AG10803 (cell line): Measurements from ENCODE around the gene CDR2L.
"Not testable (repeated sequence)": the region's sequence is repeated elsewhere in the genome, so short reads cannot be mapped to it uniquely, and the experiment has no call there.

Source experiments
- DNase-seq: peaks from one replicate; pipeline ENCODE4 v3.0.0; 2010; ENCODE audit warnings: low read depth
- H3K4me3 ChIP-seq: 2 replicates; pipeline ENCODE4 v1.5.1; 2011; ENCODE audit warnings: mild to moderate bottlenecking, low read length, control low read depth
- CTCF ChIP-seq: conservative IDR thresholded peaks from 2 replicates; pipeline ENCODE4 v1.5.1; 2011; ENCODE audit warnings: mild to moderate bottlenecking, low read length, control low read depth, inconsistent platforms

Gene CDR2L

GRCh38 chr17:74964988-74965622 lies 22.3 kb upstream of the CDR2L start:
- DNase-seq = no peak
- H3K4me3 ChIP-seq = no peak overlapping the region
- no peak for TF ChIP-seq CTCF

GRCh38 chr17:74968361-74968780 lies 19.1 kb upstream of the CDR2L start:
- TF ChIP-seq CTCF = no peak

GRCh38 chr17:74969501-74969900 lies 17.9 kb upstream of the CDR2L start:
- not testable (repeated sequence) for DNase-seq, H3K4me3 ChIP-seq

More at GRCh38 chr17:74968361-74968780, 19.1 kb upstream of the CDR2L start:
- no peak for DNase-seq
- H3K4me3 ChIP-seq = no peak overlapping the region

DNA sequence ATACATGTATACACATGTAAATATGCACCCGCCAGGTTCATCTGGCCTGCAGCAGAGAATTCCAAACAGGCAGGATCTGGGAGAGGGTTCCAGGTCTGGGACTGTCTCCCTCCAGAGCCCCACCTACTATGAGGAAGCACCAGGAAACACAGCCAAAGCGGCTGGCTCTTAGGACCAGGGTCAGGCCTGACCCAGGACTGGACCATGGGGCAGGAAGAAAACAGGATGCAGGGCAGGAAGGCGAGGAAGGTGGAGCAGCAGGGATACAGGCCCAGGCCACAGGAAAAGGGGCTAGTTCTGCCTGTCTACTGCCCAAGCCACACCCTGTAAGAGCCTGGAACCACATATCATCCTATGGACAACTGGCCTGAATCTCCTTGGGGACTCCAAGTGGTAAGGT lies 17.0 kb upstream of the CDR2L start:
- TF ChIP-seq CTCF = no peak
- DNase-seq = no peak
- H3K4me3 ChIP-seq = no peak overlapping the region

DNA sequence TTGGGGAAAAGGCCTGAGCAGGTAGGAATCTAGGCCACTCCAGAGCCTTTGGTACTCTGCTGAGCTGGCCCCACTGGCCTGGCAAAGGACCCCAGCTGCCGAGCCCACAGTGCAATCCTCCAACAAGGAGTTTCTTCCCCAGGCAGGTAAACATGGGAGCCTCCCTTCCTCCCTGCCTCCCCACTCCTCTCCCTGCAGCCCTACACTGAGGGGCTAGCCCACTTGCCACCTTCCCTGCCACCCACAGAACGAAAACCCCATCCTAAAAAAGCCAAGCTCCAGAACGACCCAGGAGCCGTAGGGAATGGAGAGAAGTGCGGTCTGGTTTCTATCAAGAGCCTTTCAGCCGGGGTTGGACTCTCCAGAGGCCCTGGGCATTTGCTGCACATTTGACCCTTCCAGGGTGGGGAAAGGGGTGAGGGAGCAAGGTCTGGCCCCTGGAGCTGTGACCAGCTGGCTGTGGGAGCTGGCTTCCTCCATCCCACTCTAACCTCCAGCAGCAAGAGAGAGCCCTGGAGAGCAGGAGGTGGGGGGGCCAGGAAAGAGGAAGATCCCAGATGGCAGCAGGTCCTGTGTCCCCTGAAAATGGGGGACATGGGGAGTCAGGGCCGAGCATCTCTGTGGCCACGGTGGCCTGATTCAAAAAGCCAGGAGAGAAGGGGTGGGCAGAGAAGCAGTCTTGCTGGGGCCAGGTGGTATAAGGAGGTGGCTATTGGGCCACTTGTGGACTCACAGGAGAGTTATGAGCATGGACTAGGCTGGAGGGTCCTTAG lies 16.2 kb upstream of the CDR2L start:
- no peak overlapping the region for H3K4me3 ChIP-seq
- DNase-seq = no peak
- no peak for TF ChIP-seq CTCF

- DNase-seq = no peak
- no peak overlapping the region for H3K4me3 ChIP-seq
These were observed 15.7 kb upstream of the CDR2L start for GRCh38 chr17:74971842-74972106.

More at GRCh38 chr17:74971842-74972106, 15.7 kb upstream of the CDR2L start:
- no peak for TF ChIP-seq CTCF
